ENCODE results near the gene CREG1. TPM values are rescaled to one million over a fixed set of nuclear protein-coding genes. Genes with fewer than 3 reads are reported as not detected.
A peak's percentile ranks its signal among the peaks of the same experiment; 100 is the strongest.

Gene CREG1
- total RNA-seq, 2 experiments from 2014 or later, result 8.0 to 8.2 TPM

DNA sequence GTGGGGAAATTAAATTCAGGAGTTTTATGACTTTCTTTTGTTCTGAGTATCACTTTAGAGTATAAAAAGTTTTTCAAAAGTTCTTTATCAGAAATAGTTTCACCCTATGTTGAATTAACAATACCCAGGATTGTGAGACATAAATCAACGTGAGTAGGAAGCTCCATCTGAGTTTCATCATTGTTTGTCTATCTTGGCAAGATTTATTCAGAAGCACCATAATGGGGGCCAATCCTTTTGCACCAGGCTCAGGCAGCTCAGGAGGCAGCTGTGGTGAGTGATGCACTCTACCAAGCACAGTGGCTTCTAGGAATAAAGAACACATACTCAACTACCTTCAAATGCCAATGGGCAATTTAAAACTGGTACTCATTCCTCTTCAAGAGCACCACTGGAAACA is 12.0 kb downstream of the CREG1 start:
- CTCF ChIA-PET, result interaction anchor here (0.7 to 1.6 kb wide), 7 partner anchors 12 to 321 kb away, joined by 3 to 6 read pairs (median 3); partner anchors contain the start of genes CREG1 and POU2F1
- peaks cover 2% of the 10 kb centered on the region for H3K36me3 Mint-ChIP-seq (ENCODE audit: low read depth)
- no peak overlapping the region for H3K4me3 Mint-ChIP-seq
- DNase-seq, result no peak
- no peaks in the 10 kb centered on the region for H3K27me3 Mint-ChIP-seq
- H3K27ac Mint-ChIP-seq, result peak overlapping the region; percentile 41
- POLR2A ChIA-PET, result interaction anchor here (0.5 kb wide), 1 partner anchor 163 kb away, joined by 3 read pairs; no protein-coding TSS in a partner anchor
- H3K9me3 Mint-ChIP-seq, result no peaks in the 10 kb centered on the region
- peaks cover 59% of the 10 kb centered on the region for H3K4me1 Mint-ChIP-seq

GRCh38 chr1:167541003-167541402 is 12.6 kb downstream of the CREG1 start:
- no peak for DNase-seq
- Mint-ChIP-seq H3K27me3 (no peaks in the 10 kb centered on the region), H3K36me3 (ENCODE audit: low read depth) (peaks cover 2% of the 10 kb centered on the region), H3K4me1 (peaks cover 59% of the 10 kb centered on the region), H3K27ac (no peak overlapping the region), H3K9me3 (no peaks in the 10 kb centered on the region), H3K4me3 (no peak overlapping the region)
- CTCF ChIA-PET, result interaction anchor here (0.7 to 1.9 kb wide), 14 partner anchors 11 to 482 kb away, joined by 3 to 7 read pairs (median 3); partner anchors contain the start of genes CREG1 and POU2F1
- POLR2A ChIA-PET, result interaction anchor here (0.5 kb wide), 1 partner anchor 162 kb away, joined by 3 read pairs; no protein-coding TSS in a partner anchor

GRCh38 chr1:167538657-167539056 is 14.9 kb downstream of the CREG1 start:
- ChIA-PET POLR2A (no interaction called here), CTCF (interaction anchor here (2.1 kb wide), 1 partner anchor 21 kb away, joined by 7 read pairs; the partner anchor contains the start of gene CD247)
- H3K4me3 Mint-ChIP-seq, result no peak overlapping the region

GRCh38 chr1:167533851-167534300 is 19.7 kb downstream of the CREG1 start:
- H3K4me3 Mint-ChIP-seq, result no peak overlapping the region
- H3K4me1 Mint-ChIP-seq, result peaks cover 6% of the 10 kb centered on the region
- CTCF ChIA-PET, result interaction anchor here (0.6 to 3.1 kb wide), 27 partner anchors 9 to 475 kb away, joined by 3 to 13 read pairs (median 4); partner anchors contain the start of gene CD247
- POLR2A ChIA-PET, result interaction anchor here (0.6 kb wide), 1 partner anchor 497 kb away, joined by 3 read pairs; no protein-coding TSS in a partner anchor
- H3K27me3 Mint-ChIP-seq, result no peaks in the 10 kb centered on the region
- no peaks in the 10 kb centered on the region for H3K9me3 Mint-ChIP-seq
- H3K36me3 Mint-ChIP-seq (ENCODE audit: low read depth), result no peaks in the 10 kb centered on the region
- H3K27ac Mint-ChIP-seq, result no peak overlapping the region
- peak; percentile 68 for DNase-seq

More at GRCh38 chr1:167538657-167539056, 14.9 kb downstream of the CREG1 start:
- H3K9me3 Mint-ChIP-seq, result no peaks in the 10 kb centered on the region
- H3K36me3 Mint-ChIP-seq (ENCODE audit: low read depth), result peaks cover 2% of the 10 kb centered on the region
- H3K27ac Mint-ChIP-seq, result no peak overlapping the region
- H3K27me3 Mint-ChIP-seq, result no peaks in the 10 kb centered on the region
- H3K4me1 Mint-ChIP-seq, result peaks cover 46% of the 10 kb centered on the region
- no peak for DNase-seq

DNA sequence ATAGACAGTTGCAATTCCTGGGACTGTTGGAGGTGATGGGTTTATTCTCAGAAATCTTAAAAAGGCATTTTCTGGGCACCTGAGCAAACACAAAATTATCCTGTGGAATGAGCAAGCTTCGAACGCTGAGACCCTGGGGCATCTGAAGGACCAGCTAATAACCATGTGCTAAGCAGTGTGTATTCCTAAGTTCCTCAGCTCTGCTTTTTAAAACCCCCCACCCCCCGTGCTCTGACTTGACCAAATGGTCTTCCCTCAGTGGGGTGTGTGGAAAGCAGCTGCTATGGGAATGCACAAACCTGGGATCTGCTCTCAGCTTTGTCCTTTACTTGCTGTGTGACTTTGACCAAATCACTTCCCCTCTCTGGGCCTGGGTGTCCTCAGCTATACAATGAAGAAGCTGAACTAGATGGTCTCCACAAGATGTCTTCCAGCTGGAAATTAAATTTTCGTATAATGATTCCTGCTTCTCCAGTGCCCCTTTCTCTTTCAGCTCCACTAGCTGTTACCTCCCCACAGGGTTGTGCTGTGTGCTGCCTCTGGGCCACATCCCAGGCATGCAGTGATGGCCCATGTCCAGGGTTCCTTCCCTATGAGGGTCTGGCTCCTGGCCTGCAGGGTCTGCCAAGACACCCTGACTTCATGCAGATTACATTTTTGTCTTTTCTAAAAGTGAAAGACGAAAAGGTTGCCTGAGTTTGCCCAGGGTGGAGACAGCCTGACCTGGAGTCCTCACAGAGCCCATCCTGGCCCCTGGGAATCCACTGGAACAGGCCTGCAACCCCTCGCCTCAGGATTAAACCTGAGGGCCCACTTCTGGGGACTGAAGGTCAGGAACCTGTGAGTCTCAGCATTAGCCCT is 20.4 kb downstream of the CREG1 start:
- Mint-ChIP-seq H3K4me1 (peaks cover under 1% of the 10 kb centered on the region), H3K9me3 (no peaks in the 10 kb centered on the region), H3K27me3 (no peaks in the 10 kb centered on the region), H3K4me3 (no peak overlapping the region), H3K36me3 (ENCODE audit: low read depth) (no peaks in the 10 kb centered on the region), H3K27ac (no peak overlapping the region)
- no peak for DNase-seq
- CTCF ChIA-PET, result interaction anchor here (0.6 to 3.1 kb wide), 24 partner anchors 8 to 471 kb away, joined by 3 to 13 read pairs (median 4); partner anchors contain the start of gene CD247
- POLR2A ChIA-PET, result no interaction called here

DNA sequence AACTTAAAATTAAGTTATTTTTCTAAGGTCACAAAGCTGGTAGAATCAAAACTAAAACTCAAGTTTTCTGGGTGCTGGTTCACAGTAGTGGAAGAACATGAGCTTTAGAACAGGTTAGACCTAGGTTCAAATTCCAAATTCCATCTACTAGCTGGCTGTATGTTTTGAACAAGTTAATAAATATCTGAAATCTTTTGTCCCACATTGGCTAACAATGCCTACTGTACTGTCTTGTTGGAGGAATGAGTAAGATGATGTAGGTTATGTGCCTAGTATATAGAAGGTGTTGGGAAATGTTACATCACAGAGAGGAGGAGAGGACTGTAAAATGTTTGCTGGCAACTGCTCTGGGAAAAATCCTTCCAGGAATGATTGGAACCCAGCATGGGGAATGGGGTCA is 21.2 kb downstream of the CREG1 start:
- no peak overlapping the region for H3K27ac Mint-ChIP-seq
- no peaks in the 10 kb centered on the region for H3K9me3 Mint-ChIP-seq
- ChIA-PET POLR2A (no interaction called here), CTCF (interaction anchor here (0.9 to 3.1 kb wide), 7 partner anchors 12 to 265 kb away, joined by 3 to 11 read pairs (median 7); no protein-coding TSS in a partner anchor)
- DNase-seq, result no peak
- H3K4me3 Mint-ChIP-seq, result no peak overlapping the region
- H3K4me1 Mint-ChIP-seq, result peaks cover 1% of the 10 kb centered on the region
- H3K36me3 Mint-ChIP-seq (ENCODE audit: low read depth), result no peaks in the 10 kb centered on the region
- no peaks in the 10 kb centered on the region for H3K27me3 Mint-ChIP-seq

DNA sequence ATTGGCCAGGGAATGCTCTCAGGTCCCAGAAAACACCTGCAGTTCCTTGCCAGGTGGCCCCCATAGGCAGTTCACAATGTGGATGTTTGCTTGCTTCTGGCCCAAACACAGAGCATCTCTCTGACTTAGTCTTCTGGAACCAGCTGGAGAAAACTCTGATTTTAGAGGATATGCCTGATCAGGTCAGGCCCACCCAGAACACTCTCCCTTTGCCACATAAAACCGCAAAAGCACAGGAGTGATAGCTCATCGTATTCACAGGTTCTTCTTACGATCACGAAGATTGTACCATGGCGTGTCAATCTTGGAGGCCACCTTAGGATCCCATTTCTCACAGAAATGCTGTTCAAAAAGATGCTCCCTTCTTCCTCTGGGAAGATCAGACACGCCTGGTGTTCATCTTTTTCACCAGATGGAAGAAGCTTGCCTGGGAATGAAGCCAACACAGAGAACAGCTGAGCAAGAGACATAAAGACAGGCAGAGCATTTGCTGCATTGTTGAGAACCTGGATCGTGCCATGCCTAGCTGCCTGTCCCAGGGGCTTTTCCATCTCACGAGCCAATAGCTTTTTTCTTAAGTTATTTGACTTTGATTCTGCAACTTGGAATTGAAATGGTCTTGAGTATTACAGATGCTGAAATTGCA is 23.6 kb downstream of the CREG1 start:
- ChIA-PET POLR2A (no interaction called here), CTCF (interaction anchor here (1.0 to 1.2 kb wide), 4 partner anchors 11 to 308 kb away, joined by 3 read pairs; no protein-coding TSS in a partner anchor)
- Mint-ChIP-seq H3K4me1 (peaks cover 3% of the 10 kb centered on the region), H3K4me3 (no peak overlapping the region), H3K27ac (no peak overlapping the region), H3K27me3 (peaks cover 4% of the 10 kb centered on the region), H3K9me3 (no peaks in the 10 kb centered on the region), H3K36me3 (ENCODE audit: low read depth) (no peaks in the 10 kb centered on the region)
- DNase-seq, result no peak

GRCh38 chr1:167528057-167528728 is 25.4 kb downstream of the CREG1 start:
- Mint-ChIP-seq H3K36me3 (ENCODE audit: low read depth) (no peaks in the 10 kb centered on the region), H3K4me1 (peaks cover 3% of the 10 kb centered on the region), H3K27me3 (peaks cover 9% of the 10 kb centered on the region), H3K4me3 (no peak overlapping the region), H3K9me3 (no peaks in the 10 kb centered on the region), H3K27ac (no peak overlapping the region)
- no peak for DNase-seq
- ChIA-PET POLR2A (no interaction called here), CTCF (interaction anchor here (0.6 to 1.4 kb wide), 5 partner anchors 9 to 516 kb away, joined by 3 to 4 read pairs (median 3); no protein-coding TSS in a partner anchor)

GRCh38 chr1:167526667-167527383 is 26.7 kb downstream of the CREG1 start:
- H3K4me1 Mint-ChIP-seq, result peaks cover 3% of the 10 kb centered on the region

DNA sequence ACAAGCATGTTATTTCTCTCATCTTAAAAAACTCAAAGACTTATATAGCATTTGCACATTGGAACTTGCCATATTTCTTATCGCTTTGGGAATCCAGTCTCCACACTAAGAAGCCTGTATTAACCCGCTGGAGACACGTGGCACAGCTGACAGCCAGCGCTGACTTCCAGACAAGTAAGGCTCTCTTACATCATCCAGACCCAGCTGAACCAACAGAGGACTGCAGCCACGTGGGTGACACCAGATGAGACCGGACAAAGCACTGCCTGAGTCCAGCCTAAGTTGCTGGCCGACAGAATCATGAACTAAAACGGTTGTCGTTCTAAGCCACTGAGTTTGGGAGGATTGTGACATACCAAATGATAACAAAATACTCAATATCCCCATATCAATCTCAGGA is 28.9 kb downstream of the CREG1 start:
- Mint-ChIP-seq H3K9me3 (no peaks in the 10 kb centered on the region), H3K27me3 (peaks cover 14% of the 10 kb centered on the region), H3K4me3 (no peak overlapping the region), H3K27ac (no peak overlapping the region), H3K36me3 (ENCODE audit: low read depth) (no peaks in the 10 kb centered on the region), H3K4me1 (peaks cover 13% of the 10 kb centered on the region)
- ChIA-PET CTCF (interaction anchor here (0.6 to 2.5 kb wide), 5 partner anchors 9 to 122 kb away, joined by 3 to 9 read pairs (median 3); no protein-coding TSS in a partner anchor), POLR2A (no interaction called here)
- DNase-seq, result no peak

More at GRCh38 chr1:167526667-167527383, 26.7 kb downstream of the CREG1 start:
- Mint-ChIP-seq H3K4me3 (no peak overlapping the region), H3K27me3 (peaks cover 14% of the 10 kb centered on the region), H3K9me3 (no peaks in the 10 kb centered on the region), H3K36me3 (ENCODE audit: low read depth) (no peaks in the 10 kb centered on the region), H3K27ac (no peak overlapping the region)
- DNase-seq, result no peak
- ChIA-PET CTCF (interaction anchor here (0.7 to 1.5 kb wide), 4 partner anchors 10 to 86 kb away, joined by 3 to 4 read pairs (median 4); no protein-coding TSS in a partner anchor), POLR2A (no interaction called here)

DNA sequence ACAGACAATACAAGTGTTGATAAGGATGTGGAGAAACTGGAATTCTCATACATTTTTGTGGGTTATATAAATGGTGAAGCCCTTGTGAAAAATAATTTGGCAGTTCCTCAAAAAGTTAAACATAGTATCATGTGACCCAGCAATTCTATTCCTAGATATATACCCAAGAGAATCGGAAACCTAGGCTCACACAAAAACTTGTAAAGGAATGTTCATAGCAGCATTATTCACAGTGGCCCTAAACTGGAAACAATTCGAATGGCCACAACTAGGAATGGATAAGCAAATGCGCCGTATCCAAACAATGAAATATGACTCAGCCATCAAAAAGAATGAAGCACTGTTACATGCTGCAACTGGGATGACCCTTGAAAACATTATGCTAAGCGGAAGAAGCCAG is 31.3 kb downstream of the CREG1 start:
- CTCF ChIA-PET, result no interaction called here

More for the DNA sequence above, 31.3 kb downstream of the CREG1 start:
- DNase-seq, result no peak
- H3K9me3 Mint-ChIP-seq, result no peaks in the 10 kb centered on the region
- no peak overlapping the region for H3K4me3 Mint-ChIP-seq
- peaks cover 14% of the 10 kb centered on the region for H3K27me3 Mint-ChIP-seq
- H3K4me1 Mint-ChIP-seq, result peaks cover 18% of the 10 kb centered on the region
- POLR2A ChIA-PET, result no interaction called here
- no peak overlapping the region for H3K27ac Mint-ChIP-seq
- H3K36me3 Mint-ChIP-seq (ENCODE audit: low read depth), result peaks cover 11% of the 10 kb centered on the region

Measured in activated CD4-positive, alpha-beta T cell treated with anti-CD3 and anti-CD28 coated beads, Interleukin-2, amount 10 ng/mL, durations not matched to agents 7 days and 5 days (primary cell).